ENCODE data around the gene DDX42.
A peak's percentile ranks its signal among the peaks of the same experiment; 100 is the strongest.

DDX42 gene

GRCh38 chr17:63823659-63824331, 49.8 kb downstream of the DDX42 start:
- DNase-seq (ENCODE audit: low read depth in 3 of 3), result no peak

GRCh38 chr17:63824362-63824761, 50.4 kb downstream of the DDX42 start:
- no peak for DNase-seq (ENCODE audit: low read depth in 3 of 3)

DNA sequence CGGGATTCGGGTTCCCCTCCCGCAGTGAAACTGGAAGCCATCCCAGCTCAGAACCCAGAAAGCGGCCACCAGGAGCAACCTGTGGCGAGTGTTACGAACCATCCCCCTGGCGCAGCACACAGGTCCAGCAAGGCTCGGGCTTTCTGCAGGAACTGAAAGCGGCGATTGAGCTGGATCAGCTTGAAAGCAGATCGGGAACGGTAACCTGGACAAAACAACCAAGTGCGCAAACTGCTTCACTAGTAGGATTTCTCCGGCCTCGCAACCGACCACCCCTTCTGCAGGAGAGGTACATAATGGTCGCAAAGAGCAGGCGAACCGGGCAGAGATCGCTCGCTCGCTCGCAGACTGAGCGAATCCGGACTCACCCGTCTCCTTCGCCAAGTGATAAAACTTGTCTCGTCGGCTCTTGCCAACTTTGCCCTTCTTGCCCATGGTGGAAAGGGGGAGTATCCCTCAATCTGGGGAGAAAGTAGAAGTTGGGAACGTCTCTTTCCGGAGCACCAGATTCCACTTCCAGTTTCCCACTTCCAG, 52.6 kb downstream of the DDX42 start:
- DNase-seq (ENCODE audit: low read depth in 3 of 3), result no peak

DNA sequence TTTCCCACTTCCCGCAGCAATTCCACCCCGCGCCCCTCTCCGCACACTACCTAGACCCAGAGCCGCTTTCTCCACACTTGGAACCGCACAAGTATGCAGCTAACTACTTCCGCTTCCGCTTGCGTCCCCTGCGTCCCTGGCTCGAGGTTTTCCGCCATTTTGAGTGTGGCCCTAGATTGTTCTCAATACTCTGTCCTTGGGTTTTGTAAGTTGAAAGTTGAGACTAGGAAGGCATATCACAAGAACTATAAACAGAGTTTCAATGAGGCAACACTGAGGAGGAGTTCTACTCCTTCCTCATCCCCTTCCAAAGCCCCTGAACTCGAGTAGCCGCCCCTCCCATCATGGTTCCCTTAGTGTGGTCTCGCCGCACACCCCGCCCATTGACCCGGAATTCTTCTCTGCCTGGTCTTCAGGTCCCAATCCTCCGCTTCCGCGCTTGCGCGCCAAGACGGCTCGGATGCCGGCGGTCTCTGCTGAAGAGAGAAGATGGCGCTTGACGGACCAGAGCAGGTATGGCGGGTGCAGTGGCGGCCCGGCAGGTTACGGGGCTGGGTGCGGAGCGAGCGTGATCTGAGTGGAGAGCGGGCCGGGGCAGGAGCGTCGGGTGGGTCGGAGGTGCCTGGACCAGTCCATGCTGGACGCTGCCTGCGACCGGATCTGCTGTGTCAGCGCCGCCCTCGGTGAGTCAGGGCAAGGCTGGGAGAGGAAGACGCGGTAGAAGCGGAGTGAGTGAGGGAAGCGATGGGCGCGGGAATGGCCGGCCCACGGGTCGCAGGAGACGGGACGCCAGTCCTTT, 53.2 kb downstream of the DDX42 start, which contains the start of the genes FTSJ3 and PSMC5:
TSS of gene FTSJ3 (minus strand) at position 662 of the 799 bp plus-strand sequence. CDS start 761 bp downstream, outside the sequence.
TSS of gene PSMC5 (plus strand) at position 430 of the 799 bp plus-strand sequence. CDS start at position 490, 60 bp downstream.
- DNase-seq (ENCODE audit: low read depth in 3 of 3), result peak; percentile 87 to 94 (median 93)

DNA sequence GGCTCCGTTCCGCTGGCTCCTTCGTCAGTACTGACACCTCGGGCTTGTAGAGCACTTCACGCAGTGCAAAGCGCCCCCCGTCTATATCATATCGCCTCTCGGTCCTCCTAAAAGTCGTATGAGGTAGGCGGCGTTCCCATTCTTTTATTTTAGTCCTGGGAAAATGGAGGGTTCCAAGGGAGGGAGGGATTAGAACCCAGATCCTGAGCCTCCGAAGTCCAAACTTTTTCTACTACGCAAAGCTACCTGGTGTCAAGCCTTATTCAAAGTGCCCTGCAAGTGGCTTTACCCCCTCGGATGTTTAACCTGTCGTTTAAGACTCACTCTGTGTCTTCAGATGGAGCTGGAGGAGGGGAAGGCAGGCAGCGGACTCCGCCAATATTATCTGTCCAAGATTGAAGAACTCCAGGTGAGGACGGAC, 53.8 kb downstream of the DDX42 start:
- DNase-seq (ENCODE audit: low read depth in 3 of 3), result no peak

DNA sequence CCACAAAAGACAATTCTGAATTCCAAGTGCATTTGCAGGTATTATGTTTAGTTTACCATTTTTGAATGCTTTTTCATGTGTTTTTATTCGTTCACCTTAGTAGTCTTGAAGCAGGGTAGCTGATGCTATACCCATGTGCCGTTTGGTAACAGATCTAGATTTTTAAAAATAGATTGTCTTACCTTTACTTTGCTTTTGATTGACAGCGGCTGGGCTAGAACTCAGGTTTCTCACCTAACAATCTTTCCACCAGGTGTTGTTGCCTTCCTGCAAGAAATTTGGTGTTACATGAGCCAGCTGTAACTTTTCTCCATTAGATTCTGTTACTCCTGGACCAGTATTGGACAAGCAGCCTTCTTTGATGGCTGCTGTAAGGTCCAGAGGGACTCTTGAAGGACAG, 55.0 kb downstream of the DDX42 start:
- DNase-seq (ENCODE audit: low read depth in 3 of 3), result no peak

DNA sequence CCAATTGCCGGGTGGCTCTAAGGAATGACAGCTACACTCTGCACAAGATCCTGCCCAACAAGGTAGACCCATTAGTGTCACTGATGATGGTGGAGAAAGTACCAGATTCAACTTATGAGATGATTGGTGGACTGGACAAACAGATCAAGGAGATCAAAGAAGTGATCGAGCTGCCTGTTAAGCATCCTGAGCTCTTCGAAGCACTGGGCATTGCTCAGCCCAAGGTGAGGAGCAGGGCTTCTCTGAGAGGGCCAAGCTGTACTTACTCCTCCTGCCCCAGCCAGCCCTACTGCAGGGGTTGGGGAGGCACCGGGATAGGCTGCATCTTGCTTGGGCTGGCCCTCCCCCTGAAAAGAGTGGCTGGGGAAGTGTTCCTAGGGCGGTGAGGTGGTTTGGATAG, 56.3 kb downstream of the DDX42 start:
- DNase-seq (ENCODE audit: low read depth in 3 of 3), result no peak

DNA sequence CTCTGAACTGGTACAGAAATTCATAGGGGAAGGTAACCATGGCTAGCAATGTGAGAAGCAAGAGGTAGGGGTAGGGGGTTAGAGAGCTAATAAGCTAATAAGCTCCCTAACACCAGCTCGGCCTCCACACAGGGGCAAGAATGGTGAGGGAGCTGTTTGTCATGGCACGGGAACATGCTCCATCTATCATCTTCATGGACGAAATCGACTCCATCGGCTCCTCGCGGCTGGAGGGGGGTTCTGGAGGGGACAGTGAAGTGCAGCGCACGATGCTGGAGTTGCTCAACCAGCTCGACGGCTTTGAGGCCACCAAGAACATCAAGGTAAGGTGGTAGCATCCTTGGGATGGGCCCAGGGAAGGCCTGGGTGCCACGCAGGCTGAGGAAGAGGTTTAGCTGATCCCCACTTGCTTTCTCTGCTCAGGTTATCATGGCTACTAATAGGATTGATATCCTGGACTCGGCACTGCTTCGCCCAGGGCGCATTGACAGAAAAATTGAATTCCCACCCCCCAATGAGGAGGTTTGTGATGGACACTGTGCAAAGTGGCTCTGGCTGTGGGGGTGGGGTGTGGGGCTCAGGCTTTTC, 57.0 kb downstream of the DDX42 start:
- DNase-seq (ENCODE audit: low read depth in 3 of 3), result no peak

- no peak for DNase-seq (ENCODE audit: low read depth in 3 of 3)
Observed at GRCh38 chr17:63831505-63831904, 57.5 kb downstream of the DDX42 start.

- no peak for DNase-seq (ENCODE audit: low read depth in 3 of 3)
Observed at GRCh38 chr17:63832014-63832413, 58.0 kb downstream of the DDX42 start.

- DNase-seq (ENCODE audit: low read depth in 3 of 3), result no peak
Observed at GRCh38 chr17:63832455-63832854, 58.5 kb downstream of the DDX42 start.

- no peak for DNase-seq (ENCODE audit: low read depth in 3 of 3)
Observed at GRCh38 chr17:63833026-63833740, 59.2 kb downstream of the DDX42 start.

GRCh38 chr17:63833741-63834373, 59.9 kb downstream of the DDX42 start:
- DNase-seq (ENCODE audit: low read depth in 3 of 3), result no peak

GRCh38 chr17:63834431-63835166, 60.6 kb downstream of the DDX42 start:
- peak in 2 of 3 experiments; percentile 38 to 49 for DNase-seq (ENCODE audit: low read depth in 3 of 3)

- no peak for DNase-seq (ENCODE audit: low read depth in 3 of 3)
Observed at GRCh38 chr17:63835167-63835720, 61.3 kb downstream of the DDX42 start.

- DNase-seq (ENCODE audit: low read depth in 3 of 3), result no peak
Observed at GRCh38 chr17:63836811-63837210, 62.8 kb downstream of the DDX42 start.

- DNase-seq (ENCODE audit: low read depth in 3 of 3), result no peak
Observed at GRCh38 chr17:63837480-63837879, 63.5 kb downstream of the DDX42 start.

- no peak for DNase-seq (ENCODE audit: low read depth in 3 of 3)
Observed at GRCh38 chr17:63837962-63838600, 64.1 kb downstream of the DDX42 start.

DNA sequence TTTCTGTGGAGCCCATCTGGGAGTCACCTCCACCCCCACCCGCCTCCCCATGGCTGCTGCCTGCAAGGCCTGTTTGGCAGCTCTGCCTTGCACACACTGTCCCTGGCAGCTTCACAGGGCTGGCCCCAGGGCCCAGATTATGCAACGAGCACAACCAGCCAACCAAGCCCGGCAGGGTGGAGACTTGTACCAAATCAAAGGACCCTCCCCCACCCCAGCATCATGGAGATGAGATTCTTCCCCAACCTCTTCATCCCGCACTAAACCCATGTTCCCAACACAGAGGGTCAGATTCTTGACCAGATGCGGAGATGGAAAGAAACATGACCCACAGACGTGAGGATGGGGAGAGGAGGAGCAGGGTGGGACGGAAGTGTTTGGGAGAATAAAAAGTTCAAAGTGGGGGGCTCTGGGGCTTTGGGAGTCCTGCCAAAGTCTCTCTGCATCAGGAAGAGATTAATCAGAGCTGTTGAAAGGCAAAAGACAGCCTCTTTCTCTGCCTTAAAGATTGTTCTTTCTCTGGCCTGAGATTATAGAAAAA, 64.7 kb downstream of the DDX42 start:
- DNase-seq (ENCODE audit: low read depth in 3 of 3), result no peak
